Renal pelvis (tissue), 4 donors: Measurements from ENCODE around the gene DUS1L. TPM values are rescaled to one million over a fixed set of nuclear protein-coding genes. Genes with fewer than 3 reads are reported as not detected.
"Not testable (repeated sequence)": the region's sequence is repeated elsewhere in the genome, so short reads cannot be mapped to it uniquely, and the experiment has no call there.

Experiments used
- DNase-seq: peaks from one replicate; pipeline ENCODE4 v3.0.0-alpha.2; 2013
- polyA plus RNA-seq, 3 donors: library from polyadenylated mRNA; unstranded; fragments of 120-200 nt; gene quantifications; one replicate each; pipeline ENCODE4 v1.2.1, GENCODE V29; 2013; ENCODE audit not compliant: insufficient read length in 3 of 3

The DUS1L gene
- polyA plus RNA-seq, 3 donors = 76.8 to 96.3 (median 90.9) TPM

- no peak for DNase-seq
Measured at GRCh38 chr17:82046903-82047302, 18.7 kb downstream of the DUS1L start.

GRCh38 chr17:82045936-82046484 lies 19.6 kb downstream of the DUS1L start:
- DNase-seq = no peak

- no peak for DNase-seq
Measured at GRCh38 chr17:82043507-82043906, 22.1 kb downstream of the DUS1L start.

GRCh38 chr17:82042649-82043048 lies 23.0 kb downstream of the DUS1L start:
- DNase-seq = no peak

- DNase-seq = no peak
Measured at GRCh38 chr17:82041144-82041814, 24.3 kb downstream of the DUS1L start.

GRCh38 chr17:82039695-82040299 lies 25.8 kb downstream of the DUS1L start:
- no peak for DNase-seq

GRCh38 chr17:82038796-82039409 lies 26.7 kb downstream of the DUS1L start:
- DNase-seq = not testable (repeated sequence)

GRCh38 chr17:82037889-82038195 lies 27.8 kb downstream of the DUS1L start:
- DNase-seq = no peak

GRCh38 chr17:82037092-82037888 lies 28.3 kb downstream of the DUS1L start, which contains the start of gene DCXR:
DCXR (minus strand) TSS chr17:82037697; CDS start chr17:82037682, 15 bp downstream.
- peak; percentile 97 for DNase-seq

GRCh38 chr17:82036634-82037091 lies 28.9 kb downstream of the DUS1L start:
- DNase-seq = no peak

GRCh38 chr17:82035956-82036633 lies 29.5 kb downstream of the DUS1L start:
- DNase-seq = no peak

- DNase-seq = no peak
Measured at GRCh38 chr17:82035488-82035887, 30.1 kb downstream of the DUS1L start.

GRCh38 chr17:82034371-82035011 lies 31.1 kb downstream of the DUS1L start:
- no peak for DNase-seq

GRCh38 chr17:82033359-82034085 lies 32.1 kb downstream of the DUS1L start:
- DNase-seq = no peak

GRCh38 chr17:82031885-82032627 lies 33.5 kb downstream of the DUS1L start:
- DNase-seq = no peak

- no peak for DNase-seq
Measured at GRCh38 chr17:82031303-82031884, 34.2 kb downstream of the DUS1L start, which contains the start of gene RAC3. RAC3 (plus strand) TSS chr17:82031678; CDS start chr17:82031762, 84 bp downstream.

GRCh38 chr17:82030470-82031302 lies 34.9 kb downstream of the DUS1L start:
- DNase-seq = no peak

GRCh38 chr17:82029990-82030469 lies 35.6 kb downstream of the DUS1L start:
- DNase-seq = no peak
